GM12878 (cell line): ENCODE data around the gene FUBP1. TPM values are rescaled to one million over a fixed set of nuclear protein-coding genes. Genes with fewer than 3 reads are reported as not detected.

ENCODE experiments used
- EGR1 ChIP-seq, 2 experiments: IDR thresholded peaks; 1 replicate in 1 of 2; 2 replicates in 1 of 2; pipeline ENCODE4 v1.6.1; 2011 to 2012; ENCODE audit warnings: low read depth in 2 of 2, low read length in 2 of 2, borderline replicate concordance in 1 of 2, mild to moderate bottlenecking in 1 of 2, moderate library complexity in 1 of 2
- FOXM1 ChIP-seq: IDR thresholded peaks from 2 replicates; pipeline ENCODE4 v1.6.1; 2012; ENCODE audit warnings: low read depth, mild to moderate bottlenecking, inconsistent platforms, low read length, moderate library complexity
- RB1 ChIP-seq: fragments of 450-650 bp; formaldehyde crosslinking; IDR thresholded peaks from 2 replicates; pipeline ENCODE4 v1.6.1; 2017; ENCODE audit warnings: mild to moderate bottlenecking, borderline replicate concordance
- SIX5 ChIP-seq: IDR thresholded peaks from 2 replicates; pipeline ENCODE4 v1.6.1; 2011; ENCODE audit warnings: mild to moderate bottlenecking, low read depth, low read length, moderate library complexity; ENCODE audit not compliant: severe bottlenecking
- ZNF217 ChIP-seq: fragments of 450-650 bp; IDR thresholded peaks from 2 replicates; pipeline ENCODE4 v1.6.1; 2017; ENCODE audit warnings: antibody characterized with exemption, mild to moderate bottlenecking
- polyA plus RNA-seq, 11 experiments: library from polyadenylated mRNA; depleted of rRNA in 4 of 11; unstranded in 6 of 11; stranded (reverse) in 5 of 11; fragments of >200 nt; fragmentation: Nextera tagmentation in 4 of 11; fragmentation: Illumina TruSeq in 1 of 11; extraction: Ambion mirVana in 4 of 11; extraction: Trizol in 1 of 11; gene quantifications; 1 replicate in 1 of 11; 2 replicates in 10 of 11; pipeline versions ENCODE4 v1.2.1 to v1.2.3, GENCODE V29; 2011 to 2016; ENCODE audit warnings: inconsistent platforms in 2 of 11, missing spikeins in 2 of 11, low read depth in 1 of 11
- total RNA-seq, 4 experiments: library from RNA; depleted of rRNA in 3 of 4; stranded (reverse); fragments of >200 nt in 3 of 4; fragmentation: Illumina TruSeq in 1 of 4; extraction: Trizol in 1 of 4; gene quantifications; 2 replicates each; pipeline versions ENCODE4 v1.2.1 to v1.2.3, GENCODE V29; 2013 to 2021
- TF ChIP-seq, protein P1 (sequence below): fragments of 450-650 bp; IDR thresholded peaks from 2 replicates; pipeline ENCODE4 v1.6.1; 2017; ENCODE audit warnings: mild to moderate bottlenecking, moderate library complexity
- TF ChIP-seq, protein P2 (sequence below): IDR thresholded peaks from 2 replicates; pipeline ENCODE4 v1.6.1; 2011; ENCODE audit warnings: mild to moderate bottlenecking, low read depth, low read length, moderate library complexity; ENCODE audit not compliant: insufficient replicate concordance
- TF ChIP-seq, protein P3 (sequence below): fragments of 450-650 bp; IDR thresholded peaks from 2 replicates; pipeline ENCODE4 v1.6.1; 2017; ENCODE audit warnings: mild to moderate bottlenecking

The FUBP1 gene
- total and polyA plus RNA-seq, 10 of the 15 experiments (the other 5 are each of a cell fraction or from before 2014, with no cell fraction given) = 110 to 343 (median 191) TPM

DNA sequence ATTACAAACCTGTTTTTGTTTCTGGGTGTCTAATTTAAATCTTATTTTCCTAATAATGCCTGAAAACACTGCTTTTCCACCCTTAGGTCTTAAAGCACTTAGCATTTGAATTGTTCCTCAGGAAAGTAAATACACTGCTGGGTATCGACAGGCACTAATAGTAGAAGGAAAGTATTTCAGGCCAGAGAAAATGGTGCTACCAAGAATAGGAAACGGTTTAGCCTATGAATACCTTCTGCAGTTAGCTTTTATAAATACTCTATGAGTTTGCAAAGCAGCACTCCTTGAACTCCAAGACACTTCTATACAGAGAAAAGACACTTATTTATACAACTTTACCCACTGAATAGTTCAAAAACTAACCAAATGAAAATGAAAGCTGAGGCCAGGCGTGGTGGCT lies 6.8 kb downstream of the FUBP1 start (continued):
- TF ChIP-seq, protein P1, sequence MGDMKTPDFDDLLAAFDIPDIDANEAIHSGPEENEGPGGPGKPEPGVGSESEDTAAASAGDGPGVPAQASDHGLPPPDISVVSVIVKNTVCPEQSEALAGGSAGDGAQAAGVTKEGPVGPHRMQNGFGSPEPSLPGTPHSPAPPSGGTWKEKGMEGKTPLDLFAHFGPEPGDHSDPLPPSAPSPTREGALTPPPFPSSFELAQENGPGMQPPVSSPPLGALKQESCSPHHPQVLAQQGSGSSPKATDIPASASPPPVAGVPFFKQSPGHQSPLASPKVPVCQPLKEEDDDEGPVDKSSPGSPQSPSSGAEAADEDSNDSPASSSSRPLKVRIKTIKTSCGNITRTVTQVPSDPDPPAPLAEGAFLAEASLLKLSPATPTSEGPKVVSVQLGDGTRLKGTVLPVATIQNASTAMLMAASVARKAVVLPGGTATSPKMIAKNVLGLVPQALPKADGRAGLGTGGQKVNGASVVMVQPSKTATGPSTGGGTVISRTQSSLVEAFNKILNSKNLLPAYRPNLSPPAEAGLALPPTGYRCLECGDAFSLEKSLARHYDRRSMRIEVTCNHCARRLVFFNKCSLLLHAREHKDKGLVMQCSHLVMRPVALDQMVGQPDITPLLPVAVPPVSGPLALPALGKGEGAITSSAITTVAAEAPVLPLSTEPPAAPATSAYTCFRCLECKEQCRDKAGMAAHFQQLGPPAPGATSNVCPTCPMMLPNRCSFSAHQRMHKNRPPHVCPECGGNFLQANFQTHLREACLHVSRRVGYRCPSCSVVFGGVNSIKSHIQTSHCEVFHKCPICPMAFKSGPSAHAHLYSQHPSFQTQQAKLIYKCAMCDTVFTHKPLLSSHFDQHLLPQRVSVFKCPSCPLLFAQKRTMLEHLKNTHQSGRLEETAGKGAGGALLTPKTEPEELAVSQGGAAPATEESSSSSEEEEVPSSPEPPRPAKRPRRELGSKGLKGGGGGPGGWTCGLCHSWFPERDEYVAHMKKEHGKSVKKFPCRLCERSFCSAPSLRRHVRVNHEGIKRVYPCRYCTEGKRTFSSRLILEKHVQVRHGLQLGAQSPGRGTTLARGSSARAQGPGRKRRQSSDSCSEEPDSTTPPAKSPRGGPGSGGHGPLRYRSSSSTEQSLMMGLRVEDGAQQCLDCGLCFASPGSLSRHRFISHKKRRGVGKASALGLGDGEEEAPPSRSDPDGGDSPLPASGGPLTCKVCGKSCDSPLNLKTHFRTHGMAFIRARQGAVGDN = no peak
- TF ChIP-seq ZNF217 = no peak
- TF ChIP-seq SIX5 = no peak
- TF ChIP-seq, protein P2, sequence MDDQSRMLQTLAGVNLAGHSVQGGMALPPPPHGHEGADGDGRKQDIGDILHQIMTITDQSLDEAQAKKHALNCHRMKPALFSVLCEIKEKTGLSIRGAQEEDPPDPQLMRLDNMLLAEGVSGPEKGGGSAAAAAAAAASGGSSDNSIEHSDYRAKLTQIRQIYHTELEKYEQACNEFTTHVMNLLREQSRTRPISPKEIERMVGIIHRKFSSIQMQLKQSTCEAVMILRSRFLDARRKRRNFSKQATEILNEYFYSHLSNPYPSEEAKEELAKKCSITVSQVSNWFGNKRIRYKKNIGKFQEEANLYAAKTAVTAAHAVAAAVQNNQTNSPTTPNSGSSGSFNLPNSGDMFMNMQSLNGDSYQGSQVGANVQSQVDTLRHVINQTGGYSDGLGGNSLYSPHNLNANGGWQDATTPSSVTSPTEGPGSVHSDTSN = no peak
- no peak for TF ChIP-seq FOXM1
- TF ChIP-seq RB1 = no peak
- no peak for TF ChIP-seq EGR1 (IDR thresholded peaks at IDR 0.05; ENCODE audit: borderline replicate concordance in 1 of 2, low read depth in 2 of 2, low read length in 2 of 2)
- TF ChIP-seq, protein P3, sequence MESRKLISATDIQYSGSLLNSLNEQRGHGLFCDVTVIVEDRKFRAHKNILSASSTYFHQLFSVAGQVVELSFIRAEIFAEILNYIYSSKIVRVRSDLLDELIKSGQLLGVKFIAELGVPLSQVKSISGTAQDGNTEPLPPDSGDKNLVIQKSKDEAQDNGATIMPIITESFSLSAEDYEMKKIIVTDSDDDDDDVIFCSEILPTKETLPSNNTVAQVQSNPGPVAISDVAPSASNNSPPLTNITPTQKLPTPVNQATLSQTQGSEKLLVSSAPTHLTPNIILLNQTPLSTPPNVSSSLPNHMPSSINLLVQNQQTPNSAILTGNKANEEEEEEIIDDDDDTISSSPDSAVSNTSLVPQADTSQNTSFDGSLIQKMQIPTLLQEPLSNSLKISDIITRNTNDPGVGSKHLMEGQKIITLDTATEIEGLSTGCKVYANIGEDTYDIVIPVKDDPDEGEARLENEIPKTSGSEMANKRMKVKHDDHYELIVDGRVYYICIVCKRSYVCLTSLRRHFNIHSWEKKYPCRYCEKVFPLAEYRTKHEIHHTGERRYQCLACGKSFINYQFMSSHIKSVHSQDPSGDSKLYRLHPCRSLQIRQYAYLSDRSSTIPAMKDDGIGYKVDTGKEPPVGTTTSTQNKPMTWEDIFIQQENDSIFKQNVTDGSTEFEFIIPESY = no peak
